HEK293 (cell line): ENCODE measurements around the gene F2.

ENCODE experiments used
- CTCF ChIA-PET: fragments of 350-600 bp; formaldehyde crosslinking; extraction: SDS; loops from one replicate; lab custom pipeline; 2021; ENCODE audit warnings: antibody characterized with exemption; lab: Yijun Ruan, JAX
- POLR2A ChIA-PET: fragments of 300-600 bp; formaldehyde crosslinking; extraction: SDS; loops from one replicate; lab custom pipeline; 2020; ENCODE audit warnings: antibody characterized with exemption, inconsistent platforms; lab: Yijun Ruan, JAX
- H3K27ac ChIP-seq: fragments of 200-500 bp; sonication (Bioruptor generic); 2 replicates; pipeline ENCODE4 v1.5.1; 2014; ENCODE audit warnings: low read depth, low read length, control low read depth, inconsistent platforms; ENCODE audit errors: extremely low read depth
- H3K36me3 ChIP-seq, 2 experiments: fragments of 200-500 bp in 1 of 2; sonication (Bioruptor generic) in 1 of 2; 1 replicate in 1 of 2; 2 replicates in 1 of 2; pipeline ENCODE4 v1.5.1; 2014 to 2017; ENCODE audit warnings: inconsistent platforms in 2 of 2, low read length in 2 of 2; ENCODE audit not compliant: control insufficient read depth in 2 of 2, insufficient read depth in 1 of 2
- H3K4me1 ChIP-seq: fragments of 200-500 bp; sonication (Bioruptor generic); 2 replicates; pipeline ENCODE4 v1.5.1; 2014; ENCODE audit warnings: mild to moderate bottlenecking, low read length, inconsistent platforms; ENCODE audit not compliant: control insufficient read depth, insufficient read depth
- H3K4me3 ChIP-seq: 2 replicates; pipeline ENCODE4 v1.5.1; 2011; ENCODE audit warnings: low read depth, mild to moderate bottlenecking, control low read depth, low read length, moderate library complexity
- H3K9me3 ChIP-seq: fragments of 200-500 bp; sonication (Bioruptor generic); 2 replicates; pipeline ENCODE4 v1.5.1; 2014; ENCODE audit warnings: low read depth, low read length, inconsistent platforms; ENCODE audit not compliant: control insufficient read depth, insufficient read depth
- GFI1B ChIP-seq: fragments of 450-650 bp; formaldehyde crosslinking; IDR thresholded peaks from 2 replicates; pipeline ENCODE4 v1.5.1; 2016; ENCODE audit warnings: missing biosample characterization, missing genetic modification characterization
- GLIS1 ChIP-seq: fragments of 450-650 bp; formaldehyde crosslinking; IDR thresholded peaks from 2 replicates; pipeline ENCODE4 v1.5.1; 2016; ENCODE audit warnings: missing biosample characterization, missing genetic modification characterization
- GLIS2 ChIP-seq: fragments of 450-650 bp; formaldehyde crosslinking; IDR thresholded peaks from 2 replicates; pipeline ENCODE4 v1.5.1; 2016; ENCODE audit warnings: missing biosample characterization, missing genetic modification characterization
- HOXC10 ChIP-seq: sonication (generic); formaldehyde crosslinking; IDR thresholded peaks from 2 replicates; pipeline ENCODE4 v1.8.1; 2023; ENCODE audit warnings: mild to moderate bottlenecking, missing genetic modification reagents
- REPIN1 ChIP-seq: fragments of 450-650 bp; formaldehyde crosslinking; IDR thresholded peaks from 2 replicates; pipeline ENCODE4 v1.5.1; 2017; ENCODE audit warnings: missing biosample characterization, missing genetic modification characterization, low read depth
- TRIM28 ChIP-seq: IDR thresholded peaks from 2 replicates; pipeline ENCODE4 v1.6.1; 2011; ENCODE audit warnings: low read length, control low read depth, borderline replicate concordance
- ZBTB1 ChIP-seq: fragments of 450-650 bp; formaldehyde crosslinking; IDR thresholded peaks from 2 replicates; pipeline ENCODE4 v1.5.1; 2016; ENCODE audit warnings: missing biosample characterization, missing genetic modification characterization
- ZFHX2 ChIP-seq: fragments of 450-650 bp; formaldehyde crosslinking; conservative IDR thresholded peaks from 2 replicates; pipeline ENCODE4 v1.5.1; 2016; ENCODE audit warnings: missing biosample characterization, missing genetic modification characterization
- ZFP37 ChIP-seq: fragments of 450-650 bp; formaldehyde crosslinking; IDR thresholded peaks from 2 replicates; pipeline ENCODE4 v1.5.1; 2016; ENCODE audit warnings: missing biosample characterization, missing genetic modification characterization
- ZNF112 ChIP-seq: fragments of 450-650 bp; formaldehyde crosslinking; IDR thresholded peaks from 2 replicates; pipeline ENCODE4 v1.5.0; 2017; ENCODE audit warnings: missing biosample characterization, missing genetic modification characterization
- ZNF335 ChIP-seq: fragments of 450-650 bp; formaldehyde crosslinking; conservative IDR thresholded peaks from 2 replicates; pipeline ENCODE4 v1.5.1; 2016; ENCODE audit warnings: missing biosample characterization, missing genetic modification characterization
- ZNF354C ChIP-seq: fragments of 450-650 bp; formaldehyde crosslinking; IDR thresholded peaks from 2 replicates; pipeline ENCODE4 v1.5.1; 2016; ENCODE audit warnings: missing biosample characterization, missing genetic modification characterization, low read depth, borderline replicate concordance
- ZNF423 ChIP-seq: fragments of 450-650 bp; formaldehyde crosslinking; IDR thresholded peaks from 2 replicates; pipeline ENCODE4 v1.5.1; 2016; ENCODE audit warnings: missing biosample characterization, missing genetic modification characterization
- ZNF510 ChIP-seq: fragments of 450-650 bp; formaldehyde crosslinking; IDR thresholded peaks from 2 replicates; pipeline ENCODE4 v1.5.1; 2018; ENCODE audit warnings: mild to moderate bottlenecking, missing genetic modification characterization, missing biosample characterization; ENCODE audit not compliant: insufficient replicate concordance
- ZNF768 ChIP-seq: fragments of 450-650 bp; formaldehyde crosslinking; IDR thresholded peaks from 2 replicates; pipeline ENCODE4 v1.5.1; 2018; ENCODE audit warnings: missing biosample characterization, mild to moderate bottlenecking, missing genetic modification characterization
- ZXDB ChIP-seq: fragments of 450-650 bp; formaldehyde crosslinking; IDR thresholded peaks from 2 replicates; pipeline ENCODE4 v1.5.1; 2016; ENCODE audit warnings: missing biosample characterization, missing genetic modification characterization
- TF ChIP-seq, protein P1 (sequence below): fragments of 450-650 bp; formaldehyde crosslinking; IDR thresholded peaks from 2 replicates; pipeline ENCODE4 v1.5.1; 2016; ENCODE audit warnings: missing biosample characterization, missing genetic modification characterization
- TF ChIP-seq, protein P2 (sequence below): fragments of 450-650 bp; formaldehyde crosslinking; IDR thresholded peaks from 2 replicates; pipeline ENCODE4 v1.5.1; 2016; ENCODE audit warnings: missing biosample characterization, missing genetic modification characterization
- TF ChIP-seq, protein P3 (sequence below): fragments of 450-650 bp; formaldehyde crosslinking; IDR thresholded peaks from 2 replicates; pipeline ENCODE4 v1.5.1; 2017; ENCODE audit warnings: missing biosample characterization, missing genetic modification characterization
- TF ChIP-seq, protein P4 (sequence below): fragments of 450-650 bp; formaldehyde crosslinking; IDR thresholded peaks from 2 replicates; pipeline ENCODE4 v1.5.1; 2016; ENCODE audit warnings: missing biosample characterization, missing genetic modification characterization
- TF ChIP-seq, protein P5 (sequence below): fragments of 450-650 bp; formaldehyde crosslinking; IDR thresholded peaks from 2 replicates; pipeline ENCODE4; 2016; ENCODE audit warnings: missing biosample characterization, missing genetic modification characterization

F2 gene

DNA sequence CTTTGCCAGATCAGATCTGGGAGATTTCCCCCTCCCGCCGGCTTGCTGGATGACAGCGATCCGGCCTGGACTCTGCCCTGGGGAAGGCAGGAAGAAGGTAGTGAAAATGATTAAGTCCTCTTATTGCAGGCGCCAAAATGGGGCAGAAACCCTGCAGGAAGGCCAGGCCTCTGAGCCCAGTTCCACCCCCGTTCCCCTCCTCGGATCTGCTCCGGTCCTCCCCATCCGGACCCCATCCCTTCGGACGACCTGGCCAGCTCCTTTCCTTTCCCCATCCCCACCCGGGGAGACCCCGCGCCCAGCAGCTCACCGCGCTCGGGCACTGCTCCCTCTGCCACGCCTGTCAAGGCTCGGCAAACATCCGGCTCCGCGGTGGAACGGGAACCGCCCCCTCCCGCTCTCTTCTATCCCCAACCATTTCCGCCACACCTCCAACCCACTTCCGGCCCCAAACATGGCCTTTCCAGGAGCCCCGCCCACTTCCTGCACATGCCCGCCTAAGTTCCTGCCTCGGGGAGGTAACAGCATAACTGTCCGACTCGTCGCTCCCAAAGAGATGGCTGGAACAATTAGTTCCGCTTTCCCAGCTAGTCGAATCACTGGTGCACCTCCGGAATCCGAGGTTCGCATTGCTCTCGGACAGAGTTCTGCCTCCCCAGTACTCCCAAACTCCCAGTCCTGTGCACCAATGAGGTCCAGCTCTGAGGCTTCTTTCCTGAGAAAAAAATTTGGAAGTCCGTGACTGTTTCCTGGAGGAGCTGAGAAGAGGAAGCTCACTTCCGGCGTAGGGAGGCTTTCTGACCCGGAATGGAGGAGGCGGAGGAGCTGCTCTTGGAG is 18.6 kb upstream of the F2 start, which contains the start of the genes ARHGAP1 and ZNF408 (continued):
- TF ChIP-seq ZNF354C (no peak), GFI1B (peak; percentile 68; the same call in 1 of the 2 replicates)

DNA sequence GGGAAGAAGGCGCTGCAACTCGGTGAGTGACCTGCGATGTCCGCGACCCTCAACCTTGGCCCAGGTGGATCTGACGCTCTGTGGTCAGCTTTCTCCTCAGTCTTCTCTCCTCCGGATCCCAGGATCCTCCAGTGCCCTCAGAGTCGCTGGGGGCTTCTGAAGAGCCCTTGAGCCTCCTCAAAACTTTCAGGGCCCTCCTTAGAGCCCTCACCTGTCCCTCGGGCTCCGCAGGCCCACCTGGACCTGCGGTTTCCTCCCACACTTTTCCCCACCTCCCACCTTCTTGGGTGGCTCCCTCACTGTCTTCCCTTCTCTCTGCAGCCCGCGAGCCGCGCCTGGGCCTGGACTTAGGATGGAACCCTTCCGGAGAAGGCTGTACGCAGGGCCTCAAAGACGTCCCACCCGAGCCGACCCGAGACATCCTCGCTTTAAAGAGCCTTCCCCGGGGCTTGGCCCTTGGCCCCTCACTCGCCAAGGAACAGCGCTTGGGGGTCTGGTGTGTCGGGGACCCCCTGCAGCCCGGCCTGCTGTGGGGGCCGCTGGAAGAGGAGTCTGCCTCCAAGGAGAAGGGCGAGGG is 17.8 kb upstream of the F2 start:
- peaks cover 4 to 49% of the 10 kb centered on the region in 2 experiments; a peak in 2 of 3 replicates for H3K36me3 ChIP-seq
- ChIA-PET CTCF (interaction anchor here (0.9 kb wide), 1 partner anchor 334 kb away, joined by 3 read pairs; no protein-coding TSS in a partner anchor), POLR2A (interaction anchor here (0.6 to 2.0 kb wide), 12 partner anchors 9 to 641 kb away, joined by 3 to 9 read pairs (median 4); partner anchors contain the start of genes AMBRA1 and ATG13)
- H3K9me3 ChIP-seq: no peaks in the 10 kb centered on the region
- peak overlapping the region; percentile 76 for H3K4me3 ChIP-seq
- TF ChIP-seq, protein P1, sequence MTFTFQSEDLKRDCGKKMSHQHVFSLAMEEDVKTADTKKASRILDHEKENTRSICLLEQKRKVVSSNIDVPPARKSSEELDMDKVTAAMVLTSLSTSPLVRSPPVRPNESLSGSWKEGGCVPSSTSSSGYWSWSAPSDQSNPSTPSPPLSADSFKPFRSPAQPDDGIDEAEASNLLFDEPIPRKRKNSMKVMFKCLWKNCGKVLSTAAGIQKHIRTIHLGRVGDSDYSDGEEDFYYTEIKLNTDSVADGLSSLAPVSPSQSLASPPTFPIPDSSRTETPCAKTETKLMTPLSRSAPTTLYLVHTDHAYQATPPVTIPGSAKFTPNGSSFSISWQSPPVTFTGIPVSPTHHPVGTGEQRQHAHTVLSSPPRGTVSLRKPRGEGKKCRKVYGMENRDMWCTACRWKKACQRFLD: no peak
- TF ChIP-seq REPIN1 (no peak), ZXDB (tag by site-specific recombination) (no peak), ZNF423 (tag by site-specific recombination) (no peak), ZNF768 (tag by site-specific recombination) (no peak), ZNF335 (tag by site-specific recombination) (no peak), GLIS2 (peak; percentile 45), ZNF510 (tag by site-specific recombination) (no peak), GLIS1 (peak; percentile 26; the same call in 1 of the 2 replicates), HOXC10 (0 out of 2 replicates have a peak, but pooled peaks have one; percentile 55), ZBTB1 (tag by site-specific recombination) (no peak), ZFHX2 (no peak)
- TF ChIP-seq, protein P2, sequence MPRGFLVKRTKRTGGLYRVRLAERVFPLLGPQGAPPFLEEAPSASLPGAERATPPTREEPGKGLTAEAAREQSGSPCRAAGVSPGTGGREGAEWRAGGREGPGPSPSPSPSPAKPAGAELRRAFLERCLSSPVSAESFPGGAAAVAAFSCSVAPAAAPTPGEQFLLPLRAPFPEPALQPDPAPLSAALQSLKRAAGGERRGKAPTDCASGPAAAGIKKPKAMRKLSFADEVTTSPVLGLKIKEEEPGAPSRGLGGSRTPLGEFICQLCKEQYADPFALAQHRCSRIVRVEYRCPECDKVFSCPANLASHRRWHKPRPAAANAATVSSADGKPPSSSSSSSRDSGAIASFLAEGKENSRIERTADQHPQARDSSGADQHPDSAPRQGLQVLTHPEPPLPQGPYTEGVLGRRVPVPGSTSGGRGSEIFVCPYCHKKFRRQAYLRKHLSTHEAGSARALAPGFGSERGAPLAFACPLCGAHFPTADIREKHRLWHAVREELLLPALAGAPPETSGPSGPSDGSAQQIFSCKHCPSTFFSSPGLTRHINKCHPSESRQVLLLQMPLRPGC (tag by site-specific recombination): no peak
- TF ChIP-seq, protein P3, sequence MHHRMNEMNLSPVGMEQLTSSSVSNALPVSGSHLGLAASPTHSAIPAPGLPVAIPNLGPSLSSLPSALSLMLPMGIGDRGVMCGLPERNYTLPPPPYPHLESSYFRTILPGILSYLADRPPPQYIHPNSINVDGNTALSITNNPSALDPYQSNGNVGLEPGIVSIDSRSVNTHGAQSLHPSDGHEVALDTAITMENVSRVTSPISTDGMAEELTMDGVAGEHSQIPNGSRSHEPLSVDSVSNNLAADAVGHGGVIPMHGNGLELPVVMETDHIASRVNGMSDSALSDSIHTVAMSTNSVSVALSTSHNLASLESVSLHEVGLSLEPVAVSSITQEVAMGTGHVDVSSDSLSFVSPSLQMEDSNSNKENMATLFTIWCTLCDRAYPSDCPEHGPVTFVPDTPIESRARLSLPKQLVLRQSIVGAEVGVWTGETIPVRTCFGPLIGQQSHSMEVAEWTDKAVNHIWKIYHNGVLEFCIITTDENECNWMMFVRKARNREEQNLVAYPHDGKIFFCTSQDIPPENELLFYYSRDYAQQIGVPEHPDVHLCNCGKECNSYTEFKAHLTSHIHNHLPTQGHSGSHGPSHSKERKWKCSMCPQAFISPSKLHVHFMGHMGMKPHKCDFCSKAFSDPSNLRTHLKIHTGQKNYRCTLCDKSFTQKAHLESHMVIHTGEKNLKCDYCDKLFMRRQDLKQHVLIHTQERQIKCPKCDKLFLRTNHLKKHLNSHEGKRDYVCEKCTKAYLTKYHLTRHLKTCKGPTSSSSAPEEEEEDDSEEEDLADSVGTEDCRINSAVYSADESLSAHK (tag by site-specific recombination): 0 out of 2 replicates have a peak, but pooled peaks have one; percentile 3
- H3K4me1 ChIP-seq: no peaks in the 10 kb centered on the region
- H3K27ac ChIP-seq: peak overlapping the region; percentile 87

GRCh38 chr11:46705070-46705688 is 13.8 kb upstream of the F2 start:
- H3K36me3 ChIP-seq: peaks cover 4 to 58% of the 10 kb centered on the region in 2 experiments; a peak in 2 of 3 replicates
- H3K9me3 ChIP-seq: no peaks in the 10 kb centered on the region
- ChIA-PET POLR2A (no interaction called here), CTCF (interaction anchor here (0.8 kb wide), 1 partner anchor 216 kb away, joined by 3 read pairs; no protein-coding TSS in a partner anchor)
- no peaks in the 10 kb centered on the region for H3K4me1 ChIP-seq
- H3K27ac ChIP-seq: no peak overlapping the region
- H3K4me3 ChIP-seq: no peak overlapping the region
- TF ChIP-seq, protein P4, sequence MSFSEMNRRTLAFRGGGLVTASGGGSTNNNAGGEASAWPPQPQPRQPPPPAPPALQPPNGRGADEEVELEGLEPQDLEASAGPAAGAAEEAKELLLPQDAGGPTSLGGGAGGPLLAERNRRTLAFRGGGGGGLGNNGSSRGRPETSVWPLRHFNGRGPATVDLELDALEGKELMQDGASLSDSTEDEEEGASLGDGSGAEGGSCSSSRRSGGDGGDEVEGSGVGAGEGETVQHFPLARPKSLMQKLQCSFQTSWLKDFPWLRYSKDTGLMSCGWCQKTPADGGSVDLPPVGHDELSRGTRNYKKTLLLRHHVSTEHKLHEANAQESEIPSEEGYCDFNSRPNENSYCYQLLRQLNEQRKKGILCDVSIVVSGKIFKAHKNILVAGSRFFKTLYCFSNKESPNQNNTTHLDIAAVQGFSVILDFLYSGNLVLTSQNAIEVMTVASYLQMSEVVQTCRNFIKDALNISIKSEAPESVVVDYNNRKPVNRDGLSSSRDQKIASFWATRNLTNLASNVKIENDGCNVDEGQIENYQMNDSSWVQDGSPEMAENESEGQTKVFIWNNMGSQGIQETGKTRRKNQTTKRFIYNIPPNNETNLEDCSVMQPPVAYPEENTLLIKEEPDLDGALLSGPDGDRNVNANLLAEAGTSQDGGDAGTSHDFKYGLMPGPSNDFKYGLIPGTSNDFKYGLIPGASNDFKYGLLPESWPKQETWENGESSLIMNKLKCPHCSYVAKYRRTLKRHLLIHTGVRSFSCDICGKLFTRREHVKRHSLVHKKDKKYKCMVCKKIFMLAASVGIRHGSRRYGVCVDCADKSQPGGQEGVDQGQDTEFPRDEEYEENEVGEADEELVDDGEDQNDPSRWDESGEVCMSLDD: no peak
- TF ChIP-seq, protein P5, sequence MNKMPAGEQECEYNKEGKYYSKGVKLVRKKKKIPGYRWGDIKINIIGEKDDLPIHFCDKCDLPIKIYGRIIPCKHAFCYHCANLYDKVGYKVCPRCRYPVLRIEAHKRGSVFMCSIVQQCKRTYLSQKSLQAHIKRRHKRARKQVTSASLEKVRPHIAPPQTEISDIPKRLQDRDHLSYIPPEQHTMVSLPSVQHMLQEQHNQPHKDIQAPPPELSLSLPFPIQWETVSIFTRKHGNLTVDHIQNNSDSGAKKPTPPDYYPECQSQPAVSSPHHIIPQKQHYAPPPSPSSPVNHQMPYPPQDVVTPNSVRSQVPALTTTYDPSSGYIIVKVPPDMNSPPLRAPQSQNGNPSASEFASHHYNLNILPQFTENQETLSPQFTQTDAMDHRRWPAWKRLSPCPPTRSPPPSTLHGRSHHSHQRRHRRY (tag by site-specific recombination): no peak
- TF ChIP-seq ZNF112 (tag by site-specific recombination): no peak
- no peak for TF ChIP-seq ZFP37
- TF ChIP-seq TRIM28: no peak
